OCI-LY7 (cell line): ENCODE results near the gene EIPR1.

Experiments
- CTCF ChIP-seq: fragments of 200-600 bp; sonication (generic); conservative IDR thresholded peaks from 2 replicates; pipeline ENCODE4 v1.5.1; 2014; ENCODE audit warnings: mild to moderate bottlenecking, antibody characterized with exemption, low read length, moderate library complexity, mixed read lengths
- EZH2phosphoT487 ChIP-seq: fragments of 200-600 bp; sonication (generic); IDR thresholded peaks from 2 replicates; pipeline ENCODE4 v1.6.1; 2018; ENCODE audit warnings: low read depth, borderline replicate concordance, mild to moderate bottlenecking, mixed run types, antibody characterized with exemption, low read length, moderate library complexity, mixed read lengths

- TF ChIP-seq CTCF (no peak), EZH2phosphoT487 (no peak)
These were observed 22.6 kb downstream of the EIPR1 start for GRCh38 chr2:3354986-3355385.
